Hematopoietic multipotent progenitor cell treated with erythropoietin and hydrocortisone succinate and interleukin-3 and kit ligand, for 4 days (in vitro differentiated cells): Measurements from ENCODE around the gene EFR3B.
"Not testable (repeated sequence)": the region's sequence is repeated elsewhere in the genome, so short reads cannot be mapped to it uniquely, and the experiment has no call there.

Experiments used
- DNase-seq: peaks from one replicate; pipeline ENCODE4 v3.0.0-alpha.2; 2015

Gene EFR3B

DNA sequence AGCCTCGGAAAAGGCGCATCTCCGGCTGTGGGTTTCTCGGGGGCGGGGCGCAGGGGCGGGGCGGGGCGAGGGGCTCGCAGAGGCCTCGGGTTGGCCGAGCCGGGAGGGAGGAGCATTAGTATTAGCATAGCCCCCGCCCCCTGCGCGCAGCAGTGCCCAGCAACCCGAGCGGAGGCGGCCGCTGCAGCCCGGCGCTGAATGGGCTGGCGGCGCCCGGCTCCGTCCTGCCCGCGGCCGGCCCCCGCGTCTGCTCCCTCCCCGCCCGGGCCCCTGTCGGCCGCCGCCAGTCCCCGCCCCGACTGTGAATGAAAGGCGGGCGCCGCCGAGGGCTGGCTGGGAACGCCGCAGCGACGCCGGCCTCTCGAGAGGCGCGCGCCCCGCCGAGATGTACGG is at the start of gene EFR3B:
TSS of gene EFR3B (plus strand) at position 149 of the 393 bp plus-strand sequence. CDS start at position 386, 237 bp downstream.
- DNase-seq: peak; percentile 98

- no peak for DNase-seq
Measured at GRCh38 chr2:24993406-24994145, 48.3 kb upstream of the EFR3B start.

- no peak for DNase-seq
Measured at GRCh38 chr2:24994146-24994724, 47.6 kb upstream of the EFR3B start.

GRCh38 chr2:24999097-24999496 is 42.8 kb upstream of the EFR3B start:
- DNase-seq: not testable (repeated sequence)

DNA sequence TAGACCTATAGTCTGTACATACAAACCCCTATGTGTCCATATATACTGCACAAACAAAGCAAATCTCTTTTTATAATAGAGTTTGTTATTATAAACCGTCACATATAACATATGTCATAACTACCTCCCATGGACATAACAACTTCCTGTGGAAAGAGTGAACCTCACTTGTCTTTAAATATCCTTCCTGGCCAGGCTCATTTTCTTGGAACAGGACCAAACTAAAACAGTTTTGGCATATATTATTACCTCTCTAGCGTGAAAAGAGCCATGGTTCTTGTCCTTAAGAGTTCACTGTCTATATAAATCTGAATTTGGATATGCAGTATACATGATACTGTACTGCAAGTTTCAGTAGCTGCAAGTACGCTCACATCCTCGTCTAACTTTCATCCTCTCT is 41.8 kb upstream of the EFR3B start:
- no peak for DNase-seq

DNA sequence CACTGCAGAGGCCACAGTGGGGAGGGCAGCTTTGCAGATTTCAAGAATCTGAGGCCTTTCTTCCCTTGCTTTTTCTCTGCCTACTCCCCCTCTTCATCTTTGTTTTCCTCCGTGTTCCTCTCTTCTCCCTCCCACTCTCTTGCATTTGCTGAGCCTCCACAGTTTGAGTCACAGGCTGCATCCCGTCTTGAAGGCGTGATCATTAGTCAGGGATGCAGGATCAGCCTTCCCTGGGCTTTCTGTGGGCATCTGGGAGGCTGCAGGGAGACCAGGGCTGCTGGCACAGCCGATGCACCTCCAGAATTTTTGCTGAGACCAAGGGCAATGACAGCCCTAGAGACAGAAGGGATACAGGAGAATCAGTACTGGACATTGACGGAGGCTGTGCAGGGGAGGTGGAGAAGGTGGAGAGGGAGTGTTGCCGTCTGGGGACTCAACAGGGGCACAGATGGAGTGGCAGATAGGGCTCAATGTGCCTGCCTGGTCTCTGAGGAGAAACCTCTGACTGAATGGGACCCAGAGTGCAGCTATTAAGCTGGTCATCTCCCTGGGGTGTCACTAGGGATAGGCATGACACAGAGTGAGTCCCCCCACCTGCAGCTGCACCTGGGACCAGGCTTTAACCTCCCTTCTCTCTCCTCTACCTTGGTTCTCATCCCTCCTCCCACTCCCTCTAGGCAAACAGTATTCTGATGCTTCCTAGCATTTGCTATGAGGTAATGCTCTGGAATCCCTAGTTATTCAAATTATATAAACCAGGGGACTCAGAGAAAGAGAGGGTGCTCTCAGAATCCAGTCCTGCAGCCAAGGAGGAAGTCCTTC is 41.2 kb upstream of the EFR3B start:
- DNase-seq: no peak

GRCh38 chr2:25001325-25001637 is 40.6 kb upstream of the EFR3B start:
- no peak for DNase-seq

DNA sequence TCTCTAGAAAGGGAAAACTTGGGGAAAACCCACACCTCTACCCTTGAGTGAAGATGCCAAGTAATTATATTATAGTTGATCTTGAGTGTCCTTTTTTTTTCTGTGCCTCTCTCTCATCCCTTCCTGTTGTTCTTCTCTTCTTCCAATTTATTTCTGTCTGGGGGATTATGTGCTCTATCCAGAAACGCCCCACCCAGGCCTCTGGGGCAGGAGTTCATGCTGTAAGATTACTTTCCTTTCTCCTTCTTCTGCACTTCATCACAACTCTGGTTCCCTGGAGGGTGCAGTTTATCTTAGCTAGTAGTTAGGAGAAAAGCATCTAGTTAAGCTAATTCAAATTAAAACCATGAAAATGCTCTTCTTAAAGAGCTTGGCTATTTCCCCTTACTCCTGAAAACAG is 39.8 kb upstream of the EFR3B start:
- no peak for DNase-seq

DNA sequence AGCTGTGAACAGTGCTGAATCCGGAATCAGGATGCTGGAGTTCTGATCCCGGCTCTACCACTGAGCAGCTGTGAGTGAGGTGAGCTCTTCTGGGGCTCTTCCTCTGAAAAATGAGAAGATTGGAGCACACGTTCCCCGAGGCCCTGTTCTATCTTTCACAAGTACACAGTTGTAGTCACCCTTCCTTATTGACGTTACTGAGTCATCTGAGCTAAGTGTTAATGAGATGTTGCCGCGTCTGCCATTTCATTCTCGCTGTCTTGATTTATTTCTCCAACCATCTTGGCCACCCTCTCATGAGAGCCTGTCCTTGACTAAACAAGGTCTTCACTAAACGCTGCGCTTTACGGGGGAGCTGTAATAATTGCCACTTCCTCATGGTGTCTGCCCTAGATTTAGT is 31.9 kb upstream of the EFR3B start:
- peak; percentile 14 for DNase-seq

DNA sequence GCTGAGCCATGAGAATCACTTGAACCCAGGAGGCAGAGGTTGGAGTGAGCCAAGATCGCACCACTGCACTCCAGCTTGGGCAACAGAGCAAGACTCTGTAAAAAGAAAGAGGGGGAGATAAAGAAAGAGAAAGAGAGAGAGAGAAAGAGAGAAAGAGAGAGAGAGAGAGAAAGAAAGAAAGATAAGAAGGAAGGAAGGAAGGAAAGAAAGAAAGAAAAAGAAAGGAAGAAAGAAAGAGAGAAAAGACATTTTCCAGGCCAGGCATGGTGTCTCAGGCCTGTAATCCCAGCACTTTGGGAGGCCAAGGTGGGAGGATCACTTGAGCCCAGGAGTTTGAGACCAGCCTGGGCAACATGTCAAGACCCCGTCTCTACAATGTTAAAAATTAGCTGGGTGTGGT is 30.5 kb upstream of the EFR3B start:
- DNase-seq: not testable (repeated sequence)

GRCh38 chr2:25014631-25015030 is 27.2 kb upstream of the EFR3B start:
- DNase-seq: no peak

- no peak for DNase-seq
Measured at GRCh38 chr2:25018681-25019080, 23.2 kb upstream of the EFR3B start.

DNA sequence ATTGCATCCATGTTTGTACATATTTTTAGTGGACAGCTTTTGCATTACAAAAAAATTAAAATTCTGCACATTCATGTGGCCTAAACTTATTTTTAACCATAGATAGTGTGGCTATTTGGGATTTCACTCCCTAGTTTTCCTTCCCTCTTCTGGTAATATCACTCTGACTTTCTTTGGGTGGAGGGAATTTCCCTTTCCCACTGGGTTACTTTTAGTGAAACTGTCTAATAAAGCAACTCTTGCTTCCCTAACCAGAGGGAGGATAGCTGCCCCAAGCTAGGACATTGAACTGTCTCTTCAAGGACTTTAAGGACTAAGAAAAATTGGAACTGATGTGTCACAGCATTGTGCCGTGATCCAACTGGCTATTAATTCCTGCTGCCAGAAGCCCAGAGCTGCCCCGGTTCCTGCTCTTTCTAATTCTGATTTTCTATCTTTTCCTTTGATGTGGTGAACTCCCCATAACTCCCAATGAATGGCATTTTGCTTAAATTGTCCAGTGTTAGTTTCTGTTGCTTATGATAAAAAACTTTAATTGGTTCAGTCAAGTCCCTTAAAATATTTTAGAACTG is 20.0 kb upstream of the EFR3B start:
- DNase-seq: no peak

DNA sequence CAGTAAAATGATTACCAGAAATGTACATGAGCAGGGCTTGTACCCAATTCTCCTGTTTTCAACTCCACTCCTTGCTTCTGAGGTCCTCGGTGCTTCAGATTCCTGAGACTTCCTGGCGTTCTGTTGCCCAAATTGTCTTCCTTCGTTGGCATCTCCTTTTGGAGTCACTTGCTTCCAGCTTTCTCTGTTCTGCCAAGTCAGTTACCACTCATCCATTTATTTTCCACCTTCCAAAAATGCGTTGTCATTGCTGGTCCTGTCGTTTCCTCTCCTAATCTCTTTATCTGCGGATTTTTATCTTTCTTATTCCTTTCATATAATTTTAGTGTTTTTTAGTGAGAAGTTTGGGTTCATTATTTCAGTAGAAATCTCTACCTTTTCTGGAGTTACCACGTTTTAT is 18.5 kb upstream of the EFR3B start:
- DNase-seq: no peak

- DNase-seq: no peak
Measured at GRCh38 chr2:25025229-25026007, 16.5 kb upstream of the EFR3B start.

DNA sequence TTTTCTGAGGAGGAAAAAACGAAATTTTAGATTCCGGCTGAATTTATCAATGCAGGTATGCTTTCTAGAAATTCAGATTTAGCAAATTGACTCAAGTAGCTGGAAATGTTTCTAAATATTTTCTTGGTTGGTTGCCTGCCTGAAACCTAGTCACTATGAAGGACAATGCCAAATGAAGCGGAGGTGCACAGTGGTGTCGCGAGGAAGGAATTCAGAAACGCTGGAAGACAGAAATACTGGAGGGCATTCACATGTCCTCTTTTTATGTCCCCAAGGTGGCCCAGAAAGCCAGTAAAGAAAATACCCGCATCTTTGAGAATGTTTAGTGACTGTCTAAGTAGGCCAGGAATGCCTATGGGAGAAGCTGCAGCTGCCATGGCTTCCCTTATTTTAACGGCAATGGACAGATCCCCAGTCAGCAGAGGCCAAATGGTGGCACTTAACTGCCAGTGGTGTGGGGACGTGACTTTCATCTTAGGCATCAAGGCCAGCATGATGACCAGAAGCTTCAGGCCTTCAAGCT is 15.8 kb upstream of the EFR3B start:
- DNase-seq: no peak

DNA sequence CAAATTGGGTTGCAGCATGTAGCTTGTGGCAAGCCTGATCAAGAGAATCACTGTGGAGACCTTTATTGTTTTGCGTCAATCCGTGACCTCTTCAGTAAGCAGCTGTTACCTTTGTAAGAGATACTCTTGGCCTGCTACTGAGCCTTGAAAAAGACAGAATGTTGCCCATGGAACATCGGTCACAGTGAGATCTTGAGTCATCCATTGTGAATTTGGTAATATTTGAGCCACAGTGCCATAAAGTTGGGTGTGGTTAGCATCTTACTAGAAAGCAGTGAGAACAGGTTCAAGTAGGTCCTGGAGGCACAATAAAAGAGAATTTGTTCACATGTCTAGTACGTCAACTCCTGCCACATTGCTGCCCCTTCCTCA is 12.7 kb upstream of the EFR3B start:
- no peak for DNase-seq

DNA sequence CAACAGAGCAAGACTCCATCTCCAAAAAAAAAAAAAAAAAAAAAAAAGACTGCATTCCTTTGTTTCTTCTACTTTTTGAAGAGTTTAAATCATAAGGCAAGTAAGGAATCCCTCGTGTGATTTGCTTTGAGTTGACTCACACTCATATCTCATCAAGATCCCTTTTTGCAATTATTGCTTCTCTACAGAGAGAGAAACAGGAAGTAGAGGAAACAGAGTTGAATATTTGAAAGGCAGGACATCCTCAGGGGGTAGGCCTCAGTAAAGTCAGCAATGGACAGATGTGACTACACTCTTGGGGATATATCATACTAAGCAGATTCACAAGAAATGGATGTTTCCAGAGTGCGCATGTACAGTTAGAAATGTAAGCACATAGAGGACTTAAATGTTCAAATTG is 11.2 kb upstream of the EFR3B start:
- DNase-seq: peak; percentile 66

- DNase-seq: peak; percentile 15
Measured at GRCh38 chr2:25032094-25032493, 9.8 kb upstream of the EFR3B start.

DNA sequence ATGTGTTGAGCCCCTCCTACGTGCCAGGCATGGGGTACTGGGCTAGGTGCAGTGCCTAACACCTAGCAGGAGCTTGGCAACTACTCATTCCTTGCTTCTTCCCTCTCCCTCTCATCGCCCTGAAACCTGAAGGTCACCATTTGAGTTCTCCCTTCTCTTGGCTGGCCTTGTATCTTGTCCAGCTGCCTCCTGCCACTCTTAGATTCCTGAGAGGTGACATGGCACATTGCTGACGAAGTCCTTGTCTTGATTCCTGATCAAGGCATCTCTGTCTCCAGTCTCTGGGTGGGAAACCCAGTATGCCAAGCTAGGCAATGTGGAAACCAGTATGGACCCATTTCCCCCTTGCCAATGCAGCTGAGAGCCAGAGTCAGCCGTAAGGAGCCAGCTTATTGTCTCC is 9.0 kb upstream of the EFR3B start:
- no peak for DNase-seq

GRCh38 chr2:25034081-25034480 is 7.8 kb upstream of the EFR3B start:
- DNase-seq: no peak

- DNase-seq: no peak
Measured at GRCh38 chr2:25035537-25036220, 6.2 kb upstream of the EFR3B start.
